Esophagus muscularis mucosa (tissue), 4 donors: Measurements from ENCODE around the gene SPAG16. TPM values are rescaled to one million over a fixed set of nuclear protein-coding genes. Genes with fewer than 3 reads are reported as not detected.
"Not testable (repeated sequence)": the region's sequence is repeated elsewhere in the genome, so short reads cannot be mapped to it uniquely, and the experiment has no call there.

Experiments used
- DNase-seq: peaks from one replicate; pipeline ENCODE4 v3.0.0-alpha.2; 2017; ENCODE audit errors: extremely low spot score
- H3K27ac ChIP-seq, 4 donors: fragments of 200-600 bp; sonication (generic); replicated peaks in 1 of 4; 1 replicate in 3 of 4; 2 replicates in 1 of 4; pipeline ENCODE4 v1.5.1; 2016 to 2019; ENCODE audit warnings: mild to moderate bottlenecking in 1 of 4
- H3K27me3 ChIP-seq, 4 donors: fragments of 200-600 bp; sonication (generic); one replicate each; pipeline versions ENCODE4 v1.5.1 to v1.6.0; 2016 to 2019
- H3K36me3 ChIP-seq, 4 donors: fragments of 200-600 bp; sonication (generic); one replicate each; pipeline ENCODE4 v1.5.1; 2016 to 2019
- H3K4me1 ChIP-seq, 4 donors: fragments of 200-600 bp; sonication (generic); one replicate each; pipeline ENCODE4 v1.5.1; 2016 to 2019
- H3K4me3 ChIP-seq, 4 donors: fragments of 200-600 bp; sonication (generic); 1 replicate in 2 of 4; 2 replicates in 2 of 4; pipeline ENCODE4 v1.5.1; 2016 to 2019; ENCODE audit warnings: mild to moderate bottlenecking in 4 of 4, moderate library complexity in 1 of 4
- H3K9me3 ChIP-seq, 4 donors: fragments of 200-600 bp; sonication (generic); 1 replicate in 3 of 4; 2 replicates in 1 of 4; pipeline ENCODE4 v1.5.1; 2016 to 2019
- CTCF ChIP-seq, 3 experiments: fragments of 200-600 bp in 2 of 3; fragments of 450-650 bp in 1 of 3; sonication (generic) in 2 of 3; IDR thresholded peaks; one replicate each; pipeline ENCODE4 v1.5.1; 2017 to 2019; ENCODE audit warnings: antibody characterized with exemption in 3 of 3, mild to moderate bottlenecking in 2 of 3, moderate library complexity in 1 of 3
- EP300 ChIP-seq: sonication (generic); formaldehyde crosslinking; IDR thresholded peaks from one replicate; pipeline ENCODE4 v1.6.1; 2017; ENCODE audit warnings: antibody characterized with exemption
- POLR2A ChIP-seq: fragments of 450-650 bp; IDR thresholded peaks from one replicate; pipeline ENCODE4 v1.6.1; 2017; ENCODE audit warnings: antibody characterized with exemption, moderate library complexity, mild to moderate bottlenecking, low read depth
- POLR2AphosphoS5 ChIP-seq, 2 donors: sonication (generic); formaldehyde crosslinking; IDR thresholded peaks; one replicate each; pipeline ENCODE4 v1.6.1; 2017; ENCODE audit warnings: antibody characterized with exemption in 2 of 2
- WGBS: methylation state at CpG from one replicate; pipeline ENCODE4 v1.1.5; 2018; 5-methylcytosine and 5-hydroxymethylcytosine counted together
- intact Hi-C: fragments of 100-400 bp; cut with DNase I; formaldehyde crosslinking; loops from one replicate; pipeline ENCODE4 v1.15.1; 2023
- total RNA-seq, 4 donors: library from RNA; depleted of rRNA; stranded (reverse); fragments of >200 nt; gene quantifications; one replicate each; pipeline versions ENCODE4 v1.1.0 to v1.2.1, GENCODE V29; 2016

The SPAG16 gene
- total RNA-seq, 4 donors from 2014 or later, result 26.8 to 36.1 (median 31.0) TPM

- Histone ChIP-seq H3K27me3 (no peaks in the 10 kb centered on the region), H3K9me3 (peaks cover 0 to 10% (median 5%) of the 10 kb centered on the region in 4 donors), H3K27ac (no peak overlapping the region), H3K36me3 (no peaks in the 10 kb centered on the region), H3K4me3 (no peak overlapping the region), H3K4me1 (no peaks in the 10 kb centered on the region)
- no peak for DNase-seq
- TF ChIP-seq POLR2AphosphoS5 (IDR thresholded peaks at IDR 0.05), result no peak
- no peak for TF ChIP-seq CTCF (IDR thresholded peaks at IDR 0.05)
- no peak for TF ChIP-seq POLR2A
- TF ChIP-seq EP300, result no peak
- 79% methylated on average over 1 of the region's 1 CpG for WGBS
- intact Hi-C loops, result no loop called here
Measured at GRCh38 chr2:213275265-213275664, 9.0 kb upstream of the SPAG16 start.

DNA sequence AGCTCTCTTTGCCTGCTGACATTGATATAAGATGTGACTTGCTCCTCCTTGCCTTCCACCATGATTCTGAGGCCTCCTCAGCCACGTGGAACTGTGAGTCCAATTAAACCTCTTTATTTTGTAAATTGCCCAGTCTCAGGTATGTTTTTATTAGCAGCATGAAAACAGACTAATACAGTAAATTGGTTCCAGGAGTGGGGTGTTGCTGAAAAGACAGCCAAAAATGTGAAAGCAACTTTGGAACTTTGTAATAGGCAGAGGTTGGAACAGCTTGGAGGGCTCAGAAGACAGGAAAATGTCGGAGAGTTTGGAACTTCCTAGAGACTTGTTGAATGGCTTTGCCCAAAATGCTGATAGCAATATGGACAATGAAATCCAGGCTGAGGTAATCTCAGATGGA lies 7.1 kb upstream of the SPAG16 start:
- 76% methylated on average over 2 of the region's 2 CpGs for WGBS
- H3K4me1 ChIP-seq, H3K36me3 ChIP-seq, H3K4me3 ChIP-seq, intact Hi-C loops, DNase-seq, H3K27me3 ChIP-seq, H3K27ac ChIP-seq: not testable (repeated sequence)
- peaks cover 0 to 10% (median 5%) of the 10 kb centered on the region in 4 donors for H3K9me3 ChIP-seq

GRCh38 chr2:213279116-213279620 lies 5.1 kb upstream of the SPAG16 start:
- WGBS, result 88% methylated on average over 1 of the region's 1 CpG
- peaks cover 0 to 8% (median 6%) of the 10 kb centered on the region in 4 donors for H3K4me1 ChIP-seq
- no peaks in the 10 kb centered on the region for H3K36me3 ChIP-seq
- intact Hi-C loops, result no loop called here
- H3K4me3 ChIP-seq, result no peak overlapping the region
- H3K9me3 ChIP-seq, result peaks cover 0 to 10% (median 5%) of the 10 kb centered on the region in 4 donors
- no peak overlapping the region for H3K27ac ChIP-seq
- DNase-seq, result no peak
- TF ChIP-seq POLR2AphosphoS5 (IDR thresholded peaks at IDR 0.05) (no peak), EP300 (no peak), CTCF (IDR thresholded peaks at IDR 0.05) (no peak), POLR2A (no peak)
- no peaks in the 10 kb centered on the region for H3K27me3 ChIP-seq

DNA sequence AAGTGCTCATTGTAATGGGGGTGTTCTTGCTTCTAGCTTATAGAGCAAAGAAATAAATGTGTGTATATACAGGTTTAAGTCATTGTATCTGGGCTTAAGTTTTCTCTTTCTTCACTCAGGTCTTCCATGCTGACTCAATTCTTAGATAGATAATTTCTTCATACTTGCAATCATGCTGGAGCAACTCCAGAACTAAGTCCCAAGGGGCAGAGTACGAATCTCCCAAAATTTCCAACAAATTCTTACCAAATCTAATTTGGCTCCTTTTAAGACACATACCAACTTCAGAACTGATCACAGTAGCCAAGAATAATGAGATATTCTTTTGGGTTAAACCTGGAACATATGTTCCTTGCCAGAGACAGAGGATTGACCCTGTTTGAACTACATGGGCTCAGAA lies 4.3 kb upstream of the SPAG16 start:
- Histone ChIP-seq H3K4me3 (no peak overlapping the region), H3K36me3 (no peaks in the 10 kb centered on the region), H3K27ac (no peak overlapping the region), H3K27me3 (no peaks in the 10 kb centered on the region), H3K9me3 (peaks cover 0 to 10% (median 5%) of the 10 kb centered on the region in 4 donors), H3K4me1 (peaks cover 0 to 13% (median 11%) of the 10 kb centered on the region in 4 donors)
- WGBS, result 66% methylated on average over 1 of the region's 1 CpG
- no peak for DNase-seq
- TF ChIP-seq POLR2AphosphoS5 (IDR thresholded peaks at IDR 0.05), result no peak
- no peak for TF ChIP-seq CTCF (IDR thresholded peaks at IDR 0.05)
- no peak for TF ChIP-seq EP300
- TF ChIP-seq POLR2A, result no peak
- intact Hi-C loops, result no loop called here

- Histone ChIP-seq H3K36me3 (no peaks in the 10 kb centered on the region), H3K27me3 (no peaks in the 10 kb centered on the region), H3K4me1 (peaks cover 0 to 22% (median 21%) of the 10 kb centered on the region in 4 donors), H3K9me3 (peaks cover 0 to 10% (median 5%) of the 10 kb centered on the region in 4 donors), H3K4me3 (no peak overlapping the region), H3K27ac (no peak overlapping the region)
- TF ChIP-seq POLR2A, result no peak
- no peak for TF ChIP-seq CTCF (IDR thresholded peaks at IDR 0.05)
- no peak for TF ChIP-seq EP300
- TF ChIP-seq POLR2AphosphoS5 (IDR thresholded peaks at IDR 0.05), result no peak
- DNase-seq, result no peak
- intact Hi-C loops, result no loop called here
- WGBS, result 55% methylated on average over 1 of the region's 1 CpG
Measured at GRCh38 chr2:213281156-213281555, 3.1 kb upstream of the SPAG16 start.
